ENCODE data around the gene XPNPEP2.

XPNPEP2 gene

GRCh38 chrX:129783291-129783713 is 44.5 kb downstream of the XPNPEP2 start:
- Histone ChIP-seq H2BK15ac (replicated peaks; ENCODE audit: low read depth) (no peak overlapping the region), H3K4me1 (ENCODE audit: control insufficient read depth, low read depth, low read length) (no peaks in the 10 kb centered on the region), H3K27ac (ENCODE audit: low read depth, low read length) (no peak overlapping the region), H3K36me3 (ENCODE audit: control insufficient read depth, insufficient read depth, low read length) (no peaks in the 10 kb centered on the region), H4K8ac (ENCODE audit: low read depth, low read length) (no peak overlapping the region), H2BK5ac (ENCODE audit: low read length) (no peak overlapping the region), H3K79me1 (ENCODE audit: low read length) (no peaks in the 10 kb centered on the region), H3K4ac (ENCODE audit: low read depth, low read length) (no peak overlapping the region), H2BK120ac (ENCODE audit: low read depth, low read length) (no peak overlapping the region), H4K5ac (ENCODE audit: low read length) (no peak overlapping the region), H2AK5ac (ENCODE audit: low read length) (no peak overlapping the region), H3K18ac (ENCODE audit: low read length) (no peak overlapping the region), H3K79me2 (ENCODE audit: control insufficient read depth, insufficient read depth, low read length) (no peaks in the 10 kb centered on the region), H3K4me2 (ENCODE audit: low read length) (no peak overlapping the region), H3K9ac (ENCODE audit: low read length) (no peak overlapping the region), H3K23ac (ENCODE audit: low read length) (no peak overlapping the region), H3K27me3 (ENCODE audit: insufficient read depth, low read length, poor library complexity) (no peaks in the 10 kb centered on the region), H3K56ac (ENCODE audit: low read length) (no peak overlapping the region), H3K4me3 (ENCODE audit: low read length) (no peak overlapping the region)
- DNase-seq, result no peak
- WGBS (ENCODE audit: extremely low coverage, insufficient coverage, low lambda C conversion rate), result no CpG with 5 or more reads among the region's 11 CpGs

- no peaks in the 10 kb centered on the region for H3K79me2 ChIP-seq (ENCODE audit: control insufficient read depth, insufficient read depth, low read length)
- H2BK120ac ChIP-seq (ENCODE audit: low read depth, low read length), result no peak overlapping the region
- no peaks in the 10 kb centered on the region for H3K79me1 ChIP-seq (ENCODE audit: low read length)
- H3K4me3 ChIP-seq (ENCODE audit: low read length), result no peak overlapping the region
- H3K23ac ChIP-seq (ENCODE audit: low read length), result no peak overlapping the region
- no peak overlapping the region for H2BK15ac ChIP-seq (replicated peaks; ENCODE audit: low read depth)
- no peak overlapping the region for H2BK5ac ChIP-seq (ENCODE audit: low read length)
- no peak overlapping the region for H2AK5ac ChIP-seq (ENCODE audit: low read length)
- no peak overlapping the region for H3K18ac ChIP-seq (ENCODE audit: low read length)
- no peak overlapping the region for H3K9ac ChIP-seq (ENCODE audit: low read length)
- H3K36me3 ChIP-seq (ENCODE audit: control insufficient read depth, insufficient read depth, low read length), result no peaks in the 10 kb centered on the region
- no peaks in the 10 kb centered on the region for H3K4me1 ChIP-seq (ENCODE audit: control insufficient read depth, low read depth, low read length)
- no peaks in the 10 kb centered on the region for H3K27me3 ChIP-seq (ENCODE audit: insufficient read depth, low read length, poor library complexity)
- H3K4ac ChIP-seq (ENCODE audit: low read depth, low read length), result no peak overlapping the region
- H4K8ac ChIP-seq (ENCODE audit: low read depth, low read length), result no peak overlapping the region
- no peak overlapping the region for H4K5ac ChIP-seq (ENCODE audit: low read length)
- no peak overlapping the region for H3K4me2 ChIP-seq (ENCODE audit: low read length)
- no peak overlapping the region for H3K27ac ChIP-seq (ENCODE audit: low read depth, low read length)
- no peak overlapping the region for H3K56ac ChIP-seq (ENCODE audit: low read length)
- DNase-seq, result no peak
- WGBS (ENCODE audit: extremely low coverage, insufficient coverage, low lambda C conversion rate), result no CpG with 5 or more reads among the region's 7 CpGs
Observed at GRCh38 chrX:129784371-129784770, 45.6 kb downstream of the XPNPEP2 start.

DNA sequence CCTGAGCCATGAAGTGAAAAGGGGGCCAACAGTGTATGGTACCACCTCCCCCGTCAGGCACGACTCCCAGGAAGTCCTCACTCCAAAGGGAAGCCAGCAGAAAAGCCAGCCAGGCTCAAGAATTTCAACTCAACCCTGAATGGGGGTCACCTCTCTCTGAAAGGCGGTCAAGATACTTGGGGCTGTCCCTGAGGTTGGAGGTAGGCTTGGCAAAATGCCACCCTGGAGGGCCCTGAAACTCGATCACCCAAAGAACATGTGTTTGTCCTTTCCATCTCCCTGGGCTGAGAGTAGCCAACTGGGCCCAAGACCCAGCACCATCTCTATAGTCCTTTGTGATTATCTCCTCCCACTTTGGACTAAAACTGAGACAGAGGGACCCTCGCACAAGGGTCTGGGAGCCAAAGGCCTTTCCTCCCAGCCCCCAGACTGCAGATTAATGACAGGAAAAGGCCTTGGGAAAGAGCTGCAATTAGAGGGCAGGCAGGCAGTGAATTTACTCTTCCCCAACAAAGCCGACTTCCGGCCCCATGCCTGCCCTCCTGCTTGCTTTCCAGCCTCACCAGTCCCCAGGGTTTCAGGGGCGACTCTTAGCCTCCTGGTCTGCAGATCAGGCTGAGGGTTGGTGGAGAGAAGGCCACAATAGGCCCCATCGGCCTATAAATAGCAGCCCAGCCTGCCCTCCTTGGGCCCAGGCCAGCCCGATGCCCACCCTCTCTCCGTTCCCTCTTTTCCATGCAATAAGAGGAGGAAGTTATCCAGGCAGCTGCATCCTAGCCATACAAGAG is 46.6 kb downstream of the XPNPEP2 start:
- no peak for DNase-seq
- no peak overlapping the region for H3K27ac ChIP-seq (ENCODE audit: low read depth, low read length)
- no peak overlapping the region for H3K56ac ChIP-seq (ENCODE audit: low read length)
- no peak overlapping the region for H4K8ac ChIP-seq (ENCODE audit: low read depth, low read length)
- no peaks in the 10 kb centered on the region for H3K27me3 ChIP-seq (ENCODE audit: insufficient read depth, low read length, poor library complexity)
- H3K4me2 ChIP-seq (ENCODE audit: low read length), result no peak overlapping the region
- no peak overlapping the region for H2AK5ac ChIP-seq (ENCODE audit: low read length)
- H3K9ac ChIP-seq (ENCODE audit: low read length), result no peak overlapping the region
- no peak overlapping the region for H3K4ac ChIP-seq (ENCODE audit: low read depth, low read length)
- no peak overlapping the region for H4K5ac ChIP-seq (ENCODE audit: low read length)
- H3K18ac ChIP-seq (ENCODE audit: low read length), result no peak overlapping the region
- H3K36me3 ChIP-seq (ENCODE audit: control insufficient read depth, insufficient read depth, low read length), result no peaks in the 10 kb centered on the region
- H3K4me3 ChIP-seq (ENCODE audit: low read length), result no peak overlapping the region
- WGBS (ENCODE audit: extremely low coverage, insufficient coverage, low lambda C conversion rate), result no CpG with 5 or more reads among the region's 11 CpGs
- no peaks in the 10 kb centered on the region for H3K79me1 ChIP-seq (ENCODE audit: low read length)
- no peaks in the 10 kb centered on the region for H3K4me1 ChIP-seq (ENCODE audit: control insufficient read depth, low read depth, low read length)
- no peak overlapping the region for H2BK5ac ChIP-seq (ENCODE audit: low read length)
- no peak overlapping the region for H2BK120ac ChIP-seq (ENCODE audit: low read depth, low read length)
- no peak overlapping the region for H2BK15ac ChIP-seq (replicated peaks; ENCODE audit: low read depth)
- H3K23ac ChIP-seq (ENCODE audit: low read length), result no peak overlapping the region
- no peaks in the 10 kb centered on the region for H3K79me2 ChIP-seq (ENCODE audit: control insufficient read depth, insufficient read depth, low read length)

DNA sequence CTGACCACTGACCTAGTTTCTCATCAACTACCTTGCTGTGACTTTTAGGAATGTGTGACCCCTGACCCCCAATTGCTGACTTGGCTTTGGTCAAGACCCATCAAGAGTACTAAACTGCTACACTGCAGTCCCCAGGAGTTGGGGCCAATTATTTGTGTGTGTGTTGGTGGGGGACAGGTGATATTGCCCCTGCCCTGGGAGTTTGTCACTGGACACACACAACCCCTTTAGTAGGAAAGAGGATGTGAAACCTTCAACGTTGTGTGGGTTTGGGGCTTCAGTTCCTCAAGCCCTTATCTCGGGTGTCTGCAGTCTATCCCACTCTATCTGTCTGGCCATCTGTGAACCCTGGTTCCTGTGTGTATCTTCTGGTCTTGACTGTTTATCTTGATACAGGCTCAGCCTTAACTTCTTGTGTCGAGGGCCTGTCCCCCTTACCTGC is 47.5 kb downstream of the XPNPEP2 start:
- DNase-seq, result no peak
- no peak overlapping the region for H2BK5ac ChIP-seq (ENCODE audit: low read length)
- H3K36me3 ChIP-seq (ENCODE audit: control insufficient read depth, insufficient read depth, low read length), result no peaks in the 10 kb centered on the region
- no peak overlapping the region for H2AK5ac ChIP-seq (ENCODE audit: low read length)
- H4K5ac ChIP-seq (ENCODE audit: low read length), result no peak overlapping the region
- H2BK15ac ChIP-seq (replicated peaks; ENCODE audit: low read depth), result no peak overlapping the region
- no peak overlapping the region for H3K4me2 ChIP-seq (ENCODE audit: low read length)
- no peaks in the 10 kb centered on the region for H3K79me2 ChIP-seq (ENCODE audit: control insufficient read depth, insufficient read depth, low read length)
- H3K79me1 ChIP-seq (ENCODE audit: low read length), result no peaks in the 10 kb centered on the region
- no peak overlapping the region for H3K56ac ChIP-seq (ENCODE audit: low read length)
- H3K9ac ChIP-seq (ENCODE audit: low read length), result no peak overlapping the region
- H3K4me1 ChIP-seq (ENCODE audit: control insufficient read depth, low read depth, low read length), result no peaks in the 10 kb centered on the region
- no peak overlapping the region for H3K27ac ChIP-seq (ENCODE audit: low read depth, low read length)
- H2BK120ac ChIP-seq (ENCODE audit: low read depth, low read length), result no peak overlapping the region
- WGBS (ENCODE audit: extremely low coverage, insufficient coverage, low lambda C conversion rate), result no CpG with 5 or more reads among the region's 3 CpGs
- H4K8ac ChIP-seq (ENCODE audit: low read depth, low read length), result no peak overlapping the region
- H3K4me3 ChIP-seq (ENCODE audit: low read length), result no peak overlapping the region
- H3K4ac ChIP-seq (ENCODE audit: low read depth, low read length), result no peak overlapping the region
- H3K23ac ChIP-seq (ENCODE audit: low read length), result no peak overlapping the region
- H3K27me3 ChIP-seq (ENCODE audit: insufficient read depth, low read length, poor library complexity), result no peaks in the 10 kb centered on the region
- H3K18ac ChIP-seq (ENCODE audit: low read length), result no peak overlapping the region

- Histone ChIP-seq H2BK15ac (replicated peaks; ENCODE audit: low read depth) (no peak overlapping the region), H3K9ac (ENCODE audit: low read length) (no peak overlapping the region), H3K4ac (ENCODE audit: low read depth, low read length) (no peak overlapping the region), H3K27me3 (ENCODE audit: insufficient read depth, low read length, poor library complexity) (no peaks in the 10 kb centered on the region), H2BK5ac (ENCODE audit: low read length) (no peak overlapping the region), H3K4me2 (ENCODE audit: low read length) (no peak overlapping the region), H3K4me1 (ENCODE audit: control insufficient read depth, low read depth, low read length) (no peaks in the 10 kb centered on the region), H4K8ac (ENCODE audit: low read depth, low read length) (no peak overlapping the region), H3K79me1 (ENCODE audit: low read length) (no peaks in the 10 kb centered on the region), H3K79me2 (ENCODE audit: control insufficient read depth, insufficient read depth, low read length) (no peaks in the 10 kb centered on the region), H2AK5ac (ENCODE audit: low read length) (no peak overlapping the region), H3K23ac (ENCODE audit: low read length) (no peak overlapping the region), H3K4me3 (ENCODE audit: low read length) (no peak overlapping the region), H2BK120ac (ENCODE audit: low read depth, low read length) (no peak overlapping the region), H3K56ac (ENCODE audit: low read length) (no peak overlapping the region), H3K27ac (ENCODE audit: low read depth, low read length) (no peak overlapping the region), H3K18ac (ENCODE audit: low read length) (no peak overlapping the region), H4K5ac (ENCODE audit: low read length) (no peak overlapping the region), H3K36me3 (ENCODE audit: control insufficient read depth, insufficient read depth, low read length) (no peaks in the 10 kb centered on the region)
- no CpG with 5 or more reads among the region's 11 CpGs for WGBS (ENCODE audit: extremely low coverage, insufficient coverage, low lambda C conversion rate)
- peak; percentile 35 for DNase-seq
Observed at GRCh38 chrX:129787336-129788055, 48.7 kb downstream of the XPNPEP2 start.
